ENCODE measurements around the gene DCAF11. TPM values are rescaled to one million over a fixed set of nuclear protein-coding genes. Genes with fewer than 3 reads are reported as not detected.
A peak's percentile ranks its signal among the peaks of the same experiment; 100 is the strongest.

Gene DCAF11
- total and polyA plus RNA-seq, 2 of the 13 experiments (the other 11 are each of a cell fraction or from before 2014, with no cell fraction given): 150 to 257 TPM

DNA sequence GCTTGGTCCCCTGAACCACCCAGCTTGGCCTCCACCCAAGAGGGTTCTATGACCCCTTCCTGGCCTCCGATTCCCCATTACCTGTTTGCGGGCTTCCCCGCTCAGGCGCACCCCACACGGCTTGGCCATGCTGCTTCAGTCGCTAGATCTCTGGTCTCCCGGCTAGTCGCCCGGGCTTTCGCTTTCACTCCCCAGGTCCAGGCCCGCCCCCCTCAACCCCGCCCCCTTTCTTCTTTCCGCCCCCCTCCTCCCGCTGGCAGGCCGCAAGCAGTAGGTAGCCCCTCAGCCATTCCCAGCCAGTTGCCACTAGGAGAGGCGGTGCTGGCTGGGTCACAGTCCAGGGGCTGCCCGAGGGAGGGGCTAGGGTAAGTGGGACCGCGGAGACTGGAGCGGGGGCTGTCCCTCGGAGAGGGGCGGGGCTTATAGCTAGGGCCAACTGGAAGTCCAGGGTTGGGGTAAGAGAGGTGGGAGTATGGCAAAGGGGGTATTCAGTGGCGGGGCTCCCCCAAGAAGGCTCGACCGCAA, 31.9 kb downstream of the DCAF11 start, which contains the start of gene PSME2:
Gene PSME2 (minus strand): TSS at position 158 of the 525 bp plus-strand sequence. CDS start 29 bp downstream, at position 129.
- peak; percentile 82 for ATAC-seq
- Histone ChIP-seq H3K9me3 (ENCODE audit: low read length) (no peaks in the 10 kb centered on the region), H3K4me2 (ENCODE audit: low read depth, low read length) (peak within 1 kb of the TSS; percentile 98), H3K79me2 (ENCODE audit: insufficient read depth, low read length) (peaks cover 40% of the 10 kb centered on the region), H3K4me1 (ENCODE audit: insufficient read depth, low read length) (peaks cover 63% of the 10 kb centered on the region), H3K4me3 (replicated peaks in 1 of 3; ENCODE audit: insufficient read depth in 1 of 3, low read depth in 2 of 3, low read length in 3 of 3) (peak within 1 kb of the TSS; percentile 91 to 100 (median 96)), H2AFZ (ENCODE audit: low read length) (peak within 1 kb of the TSS; percentile 21), H3K9ac (ENCODE audit: insufficient read depth, low read depth, low read length) (peak within 1 kb of the TSS; percentile 95), H3K36me3 (replicated peaks in 1 of 2; ENCODE audit: control insufficient read depth in 1 of 2, insufficient read depth in 2 of 2, low read length in 2 of 2) (peaks cover 33 to 48% of the 10 kb centered on the region in 2 experiments), H3K27ac (ENCODE audit: extremely low read length, insufficient read depth, low read length) (peak within 1 kb of the TSS; percentile 76), H3K27me3 (ENCODE audit: control insufficient read depth in 1 of 2, insufficient read depth in 2 of 2, low read length in 2 of 2) (peaks cover 0 to 3% of the 10 kb centered on the region in 2 experiments; a peak in 1 of 5 replicates), H4K20me1 (ENCODE audit: insufficient read depth, low read length) (peaks cover 7% of the 10 kb centered on the region; the same call in 1 of the 2 replicates)
- intact Hi-C loops (cut with micrococcal nuclease; ENCODE audit: unreplicated experiment): loop anchor here (1.0 kb wide), 3 partner anchors 15 to 42 kb away; partner anchors contain the start of genes DCAF11, IPO4, IRF9 and NRL
- CTCF ChIA-PET (ENCODE audit: low intra/inter-chr PET ratio, low total read pairs): no interaction called here
- BruUV-seq (replicated peaks): no TSS peak
- no peak for FAIRE-seq
- in situ Hi-C loops (cut with HindIII; ENCODE audit: extremely low pct_ligation_motif_present, low pct_unique_long_range_greater_than_20kb): loop anchor here (25.0 kb wide), 1 partner anchor 834 kb away; the partner anchor contains the start of genes BCL2L2, PABPN1 and PPP1R3E
- POLR2A ChIA-PET: interaction anchor here (0.6 to 8.5 kb wide), 66 partner anchors 11 to 1557 kb away, joined by 3 to 279 read pairs (median 5); partner anchors contain the start of genes ACIN1, BCL2L2, C14orf119 and CARMIL3
- peak; percentile 100 for DNase-seq (ENCODE audit: low spot score)
- under 1% methylated on average over 25 of the region's 25 CpGs for WGBS (ENCODE audit: low lambda C conversion rate)
- TF ChIP-seq TAF15 (IDR thresholded peaks at IDR 0.05; ENCODE audit: low read depth, low read length, poor library complexity, severe bottlenecking): no peak
- peak; percentile 75 for TF ChIP-seq MED8 (CRISPR knock-in tag; IDR thresholded peaks at IDR 0.05; ENCODE audit: insufficient replicate concordance)
- no peak for TF ChIP-seq ZNF589 (CRISPR knock-in tag; conservative IDR thresholded peaks at IDR 0.05)
- no peak for TF ChIP-seq ZNF724P (CRISPR knock-in tag; IDR thresholded peaks at IDR 0.05; ENCODE audit: borderline replicate concordance)
- TF ChIP-seq GZF1 (CRISPR knock-in tag; IDR thresholded peaks at IDR 0.05): peak; percentile 22; the same call in 1 of the 2 replicates
- TF ChIP-seq JUN (CRISPR knock-in tag; IDR thresholded peaks at IDR 0.05): no peak; the same call in 1 of the 2 replicates
- TF ChIP-seq ZNF552 (CRISPR knock-in tag; IDR thresholded peaks at IDR 0.05; ENCODE audit: borderline replicate concordance): no peak
- TF ChIP-seq ZNF530 (CRISPR knock-in tag; IDR thresholded peaks at IDR 0.05; ENCODE audit: low read depth): no peak
- TF ChIP-seq ZBTB38 (CRISPR knock-in tag; IDR thresholded peaks at IDR 0.05): peak; percentile 74
- TF ChIP-seq, protein P1, sequence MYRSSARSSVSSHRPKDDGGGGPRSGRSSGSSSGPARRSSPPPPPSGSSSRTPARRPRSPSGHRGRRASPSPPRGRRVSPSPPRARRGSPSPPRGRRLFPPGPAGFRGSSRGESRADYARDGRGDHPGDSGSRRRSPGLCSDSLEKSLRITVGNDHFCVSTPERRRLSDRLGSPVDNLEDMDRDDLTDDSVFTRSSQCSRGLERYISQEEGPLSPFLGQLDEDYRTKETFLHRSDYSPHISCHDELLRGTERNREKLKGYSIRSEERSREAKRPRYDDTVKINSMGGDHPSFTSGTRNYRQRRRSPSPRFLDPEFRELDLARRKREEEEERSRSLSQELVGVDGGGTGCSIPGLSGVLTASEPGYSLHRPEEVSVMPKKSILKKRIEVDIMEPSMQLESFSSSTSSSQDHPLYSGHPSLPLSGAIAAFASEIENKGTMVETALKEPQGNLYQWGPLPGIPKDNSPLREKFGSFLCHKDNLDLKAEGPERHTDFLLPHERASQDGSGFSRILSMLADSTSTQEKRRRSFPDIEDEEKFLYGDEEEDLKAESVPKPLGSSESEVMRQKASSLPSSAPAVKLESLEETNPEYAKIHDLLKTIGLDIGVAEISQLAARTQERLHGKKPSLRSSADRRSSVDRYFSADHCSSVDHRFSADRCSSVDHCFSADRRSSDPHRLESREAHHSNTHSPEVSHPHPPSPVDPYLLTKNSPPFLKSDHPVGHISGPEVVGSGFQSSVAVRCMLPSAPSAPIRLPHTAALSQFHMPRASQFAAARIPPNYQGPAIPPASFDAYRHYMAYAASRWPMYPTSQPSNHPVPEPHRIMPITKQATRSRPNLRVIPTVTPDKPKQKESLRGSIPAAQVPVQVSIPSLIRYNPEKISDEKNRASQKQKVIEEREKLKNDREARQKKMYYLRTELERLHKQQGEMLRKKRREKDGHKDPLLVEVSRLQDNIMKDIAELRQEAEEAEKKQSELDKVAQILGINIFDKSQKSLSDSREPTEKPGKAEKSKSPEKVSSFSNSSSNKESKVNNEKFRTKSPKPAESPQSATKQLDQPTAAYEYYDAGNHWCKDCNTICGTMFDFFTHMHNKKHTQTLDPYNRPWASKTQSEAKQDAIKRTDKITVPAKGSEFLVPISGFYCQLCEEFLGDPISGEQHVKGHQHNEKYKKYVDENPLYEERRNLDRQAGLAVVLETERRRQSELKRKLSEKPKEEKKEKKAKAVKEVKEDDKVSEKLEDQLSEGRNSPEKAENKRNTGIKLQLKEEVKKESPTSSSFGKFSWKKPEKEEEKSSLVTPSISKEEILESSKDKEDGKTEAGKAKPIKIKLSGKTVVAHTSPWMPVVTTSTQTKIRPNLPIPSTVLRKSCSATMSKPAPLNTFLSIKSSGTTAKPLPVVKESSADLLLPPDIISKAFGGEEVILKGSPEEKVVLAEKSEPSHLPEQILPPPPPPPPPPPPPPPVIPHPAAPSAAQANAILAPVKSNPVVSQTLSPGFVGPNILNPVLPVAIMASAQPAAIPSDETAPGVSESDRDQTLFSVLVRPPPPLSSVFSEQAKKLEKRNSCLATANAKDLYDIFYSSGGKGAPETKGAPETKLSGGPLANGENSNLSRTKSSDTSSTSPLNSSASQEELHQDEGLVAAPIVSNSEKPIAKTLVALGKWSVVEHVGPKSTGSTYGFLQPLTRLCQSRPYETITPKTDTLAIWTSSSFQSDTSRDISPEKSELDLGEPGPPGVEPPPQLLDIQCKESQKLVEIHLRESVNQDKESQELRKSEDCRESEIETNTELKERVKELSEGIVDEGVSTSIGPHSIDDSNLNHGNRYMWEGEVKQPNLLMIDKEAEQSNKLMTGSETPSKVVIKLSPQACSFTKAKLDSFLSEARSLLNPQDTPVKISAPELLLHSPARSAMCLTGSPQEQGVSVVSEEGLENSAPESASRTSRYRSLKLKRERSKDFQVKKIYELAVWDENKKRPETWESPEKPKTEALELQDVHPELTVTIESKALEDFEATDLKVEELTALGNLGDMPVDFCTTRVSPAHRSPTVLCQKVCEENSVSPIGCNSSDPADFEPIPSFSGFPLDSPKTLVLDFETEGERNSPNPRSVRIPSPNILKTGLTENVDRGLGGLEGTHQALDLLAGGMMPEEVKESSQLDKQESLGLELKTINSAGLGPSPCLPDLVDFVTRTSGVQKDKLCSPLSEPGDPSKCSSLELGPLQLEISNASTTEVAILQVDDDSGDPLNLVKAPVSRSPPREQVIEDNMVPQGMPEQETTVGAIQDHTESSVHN (CRISPR knock-in tag; IDR thresholded peaks at IDR 0.05): no peak
- TF ChIP-seq ZNF766 (CRISPR knock-in tag; IDR thresholded peaks at IDR 0.05; ENCODE audit: borderline replicate concordance): no peak
- peak; percentile 90; the same call in 1 of the 2 replicates for TF ChIP-seq ZNF710 (CRISPR knock-in tag; IDR thresholded peaks at IDR 0.05; ENCODE audit: borderline replicate concordance)
- peak; percentile 83; the same call in 1 of the 2 replicates for TF ChIP-seq ZNF274 (CRISPR knock-in tag; IDR thresholded peaks at IDR 0.05)
